Activated CD4-positive, alpha-beta T cell treated with anti-CD3 and anti-CD28 coated beads, Interleukin-2, amount 10 ng/mL, durations not matched to agents 7 days and 5 days (primary cell): ENCODE measurements around the gene B4GALT5. TPM values are rescaled to one million over a fixed set of nuclear protein-coding genes. Genes with fewer than 3 reads are reported as not detected.
A peak's percentile ranks its signal among the peaks of the same experiment; 100 is the strongest.
"Not testable (repeated sequence)": the region's sequence is repeated elsewhere in the genome, so short reads cannot be mapped to it uniquely, and the experiment has no call there.

Experiments
- CTCF ChIA-PET: fragments of 350-600 bp; sonication (Branson Sonifier 250); formaldehyde crosslinking; loops from one replicate; lab custom pipeline; 2021; ENCODE audit warnings: antibody characterized with exemption; lab: Charles Lee
- POLR2A ChIA-PET: fragments of 350-600 bp; sonication (Branson Sonifier 250); formaldehyde crosslinking; loops from one replicate; lab custom pipeline; 2021; ENCODE audit warnings: antibody characterized with exemption; lab: Charles Lee
- DNase-seq: peaks from one replicate; pipeline ENCODE4 v3.0.0-alpha.2; 2020
- H3K27ac Mint-ChIP-seq: one replicate; pipeline ENCODE4 v1.8.0; 2021; ENCODE audit warnings: mild to moderate bottlenecking, moderate library complexity, mixed read lengths
- H3K27me3 Mint-ChIP-seq: one replicate; pipeline ENCODE4 v1.8.0; 2021; ENCODE audit warnings: mixed read lengths
- H3K36me3 Mint-ChIP-seq: one replicate; pipeline ENCODE4 v1.8.0; 2021; ENCODE audit warnings: low read depth, mixed read lengths
- H3K4me1 Mint-ChIP-seq: one replicate; pipeline ENCODE4 v1.8.0; 2021; ENCODE audit warnings: mixed read lengths
- H3K4me3 Mint-ChIP-seq: one replicate; pipeline ENCODE4 v1.8.0; 2021; ENCODE audit warnings: mild to moderate bottlenecking, moderate library complexity, mixed read lengths
- H3K9me3 Mint-ChIP-seq: one replicate; pipeline ENCODE4 v1.8.0; 2021; ENCODE audit warnings: mixed read lengths
- total RNA-seq, 2 experiments: library from RNA; stranded (reverse); gene quantifications; one replicate each; pipeline ENCODE4 v1.2.3, GENCODE V29; 2021

The B4GALT5 gene
- total RNA-seq, 2 experiments from 2014 or later = 11.2 to 14.3 TPM

DNA sequence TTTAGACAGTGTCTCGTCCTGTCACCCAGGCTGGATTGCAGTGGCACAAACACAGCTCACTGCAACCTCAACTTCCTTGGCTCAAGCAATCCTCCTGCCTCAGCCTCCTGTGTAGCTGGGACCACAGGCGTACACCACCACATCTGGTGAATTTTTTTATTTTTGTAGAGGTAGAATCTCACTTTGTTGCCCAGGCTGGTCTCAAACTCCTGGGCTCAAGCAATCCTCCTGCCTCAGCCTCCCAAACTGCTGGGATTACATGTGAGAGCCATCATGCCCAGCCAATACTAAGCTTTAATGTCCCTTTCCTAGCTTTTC lies 44.8 kb downstream of the B4GALT5 start:
- H3K27me3 Mint-ChIP-seq, H3K36me3 Mint-ChIP-seq, POLR2A ChIA-PET, H3K9me3 Mint-ChIP-seq, DNase-seq: not testable (repeated sequence)
- CTCF ChIA-PET = interaction anchor here (0.6 to 1.8 kb wide), 7 partner anchors 10 to 127 kb away, joined by 3 to 8 read pairs (median 4); no protein-coding TSS in a partner anchor
- peak overlapping the region; percentile 60 for H3K4me3 Mint-ChIP-seq
- H3K27ac Mint-ChIP-seq = peak overlapping the region; percentile 89
- H3K4me1 Mint-ChIP-seq = peaks cover 54% of the 10 kb centered on the region

DNA sequence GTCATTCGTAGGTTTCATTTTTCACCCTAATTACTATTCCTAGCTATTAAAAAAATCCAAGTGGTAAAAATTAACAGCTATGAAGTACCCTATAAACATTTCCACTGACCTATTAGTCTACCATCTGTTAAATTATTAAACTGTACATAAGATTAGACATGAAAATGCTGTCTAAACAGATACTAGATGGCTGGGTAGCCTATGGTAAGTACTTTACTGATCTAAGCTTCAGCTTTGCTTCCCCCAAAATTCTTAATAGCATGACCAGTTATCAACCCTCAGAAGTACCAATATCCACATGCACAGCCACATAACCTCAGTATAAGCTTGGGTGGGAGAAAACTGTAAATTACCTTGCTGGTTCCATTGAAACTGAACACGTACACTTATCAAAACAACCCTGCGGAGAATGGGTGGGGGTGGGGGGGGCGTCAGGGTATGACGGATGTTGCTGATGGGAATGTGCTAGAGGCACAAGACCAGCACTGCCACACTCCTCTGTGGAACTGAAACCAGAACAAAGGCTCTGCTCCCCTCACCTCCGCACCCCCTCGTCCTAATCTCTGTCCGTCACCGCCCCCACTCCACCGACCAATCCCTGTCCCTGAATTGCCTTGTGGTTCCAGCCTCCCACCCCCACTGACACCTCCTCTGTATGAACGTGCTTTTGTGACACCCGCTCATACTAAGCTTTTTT lies 45.3 kb downstream of the B4GALT5 start:
- POLR2A ChIA-PET = no interaction called here
- Mint-ChIP-seq H3K4me3 (peak overlapping the region; percentile 7), H3K36me3 (peaks cover 6% of the 10 kb centered on the region), H3K4me1 (peaks cover 50% of the 10 kb centered on the region), H3K27me3 (no peaks in the 10 kb centered on the region), H3K27ac (peak overlapping the region; percentile 89), H3K9me3 (no peaks in the 10 kb centered on the region)
- CTCF ChIA-PET = interaction anchor here (0.6 to 1.8 kb wide), 7 partner anchors 9 to 127 kb away, joined by 3 to 6 read pairs (median 4); no protein-coding TSS in a partner anchor
- DNase-seq = peak; percentile 34

DNA sequence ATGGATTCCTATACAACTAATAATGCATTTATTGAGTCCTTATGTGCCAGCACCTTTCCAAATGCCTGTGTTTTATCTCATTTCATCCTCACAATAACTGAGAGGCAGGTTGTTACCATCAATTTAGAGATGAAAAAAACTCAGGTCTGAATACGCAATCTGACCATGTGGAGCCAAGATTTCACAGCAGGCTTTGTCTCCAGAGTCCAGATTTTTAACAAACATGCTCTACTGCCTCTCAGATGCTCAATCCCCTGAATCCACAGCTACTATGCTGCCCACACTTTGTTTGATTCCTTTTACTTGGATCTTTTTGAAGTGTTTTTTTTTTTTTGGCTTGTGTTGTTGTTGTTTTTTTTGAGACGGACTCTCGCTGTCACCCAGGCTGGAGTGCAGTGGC lies 46.8 kb downstream of the B4GALT5 start:
- Mint-ChIP-seq H3K9me3 (no peaks in the 10 kb centered on the region), H3K4me1 (peaks cover 53% of the 10 kb centered on the region), H3K27me3 (no peaks in the 10 kb centered on the region), H3K27ac (no peak overlapping the region), H3K36me3 (peaks cover 6% of the 10 kb centered on the region), H3K4me3 (no peak overlapping the region)
- ChIA-PET CTCF (no interaction called here), POLR2A (no interaction called here)
- DNase-seq = no peak

DNA sequence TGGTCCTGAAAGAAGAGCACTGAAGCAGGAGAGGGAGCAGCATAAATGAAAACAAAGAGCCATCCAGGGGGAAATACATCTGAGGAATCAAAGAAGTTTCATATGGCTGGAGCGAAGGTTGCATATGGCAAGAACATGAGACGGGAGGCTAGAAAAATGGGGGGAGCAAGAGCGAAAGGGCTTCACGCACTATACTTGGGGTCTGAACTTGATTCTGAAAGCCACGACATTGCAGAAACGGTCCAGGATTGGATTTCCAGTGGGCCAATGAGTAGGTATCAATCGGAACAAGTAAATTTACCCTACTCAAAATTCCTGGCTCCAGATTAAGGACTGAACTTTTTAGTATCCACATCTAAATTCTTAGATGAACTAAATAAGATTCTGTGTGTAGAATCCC lies 47.9 kb downstream of the B4GALT5 start:
- CTCF ChIA-PET = no interaction called here
- H3K4me1 Mint-ChIP-seq = peaks cover 54% of the 10 kb centered on the region
- POLR2A ChIA-PET = no interaction called here
- no peak for DNase-seq
- H3K9me3 Mint-ChIP-seq = no peaks in the 10 kb centered on the region
- no peak overlapping the region for H3K4me3 Mint-ChIP-seq
- H3K36me3 Mint-ChIP-seq = peaks cover 4% of the 10 kb centered on the region
- no peaks in the 10 kb centered on the region for H3K27me3 Mint-ChIP-seq
- H3K27ac Mint-ChIP-seq = no peak overlapping the region

DNA sequence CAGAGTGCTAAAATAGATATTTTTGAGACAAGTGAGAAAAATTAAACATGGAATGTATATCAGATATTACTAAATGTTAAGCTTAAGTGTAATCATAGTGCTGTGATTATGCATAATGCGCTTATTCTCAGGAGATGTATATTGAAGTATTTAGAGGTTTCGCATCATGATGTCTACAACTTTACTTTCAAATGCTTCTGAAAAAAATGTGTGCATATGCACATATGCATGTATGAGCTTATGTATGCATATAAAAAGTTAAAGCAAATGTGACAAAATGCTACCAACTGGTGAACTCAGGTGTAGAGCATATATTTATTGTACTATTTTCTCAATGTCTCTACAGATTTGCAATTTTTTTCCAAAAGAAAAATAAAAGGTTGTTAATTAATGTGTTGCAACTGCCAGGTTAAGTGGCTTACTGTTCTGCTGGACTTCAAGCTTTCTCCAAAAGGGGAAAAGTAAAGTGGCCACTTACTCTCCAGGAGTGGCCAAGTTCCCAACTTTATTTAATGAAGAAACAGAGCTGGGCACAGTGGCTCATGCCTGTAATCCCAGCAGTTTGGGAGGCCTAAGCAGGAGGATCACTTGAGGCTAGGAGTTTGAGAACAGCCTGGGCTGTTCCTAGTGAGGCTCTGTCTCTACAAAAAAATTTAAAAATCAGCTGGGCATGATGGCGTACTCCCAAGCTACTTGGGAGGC lies 48.9 kb downstream of the B4GALT5 start:
- peaks cover 4% of the 10 kb centered on the region for H3K36me3 Mint-ChIP-seq

DNA sequence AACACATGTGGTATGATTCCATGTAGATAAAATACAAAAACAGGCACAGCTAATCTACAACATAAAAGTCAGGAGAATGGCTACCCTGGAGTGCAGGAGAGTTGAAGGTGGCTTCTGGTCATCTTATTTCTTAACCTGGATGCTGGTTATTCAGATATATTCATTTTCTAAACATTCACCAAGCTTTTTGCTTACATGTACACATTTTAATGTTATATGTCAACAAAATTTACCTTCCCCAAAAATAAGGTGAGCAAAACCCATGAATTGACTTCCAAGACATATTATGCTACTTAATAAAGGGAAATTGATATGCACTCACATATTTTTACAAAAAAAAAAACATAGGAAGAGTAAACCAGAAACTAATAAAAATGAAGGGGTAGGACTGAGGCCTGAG lies 50.6 kb downstream of the B4GALT5 start:
- Mint-ChIP-seq H3K27ac (no peak overlapping the region), H3K27me3 (no peaks in the 10 kb centered on the region), H3K4me3 (no peak overlapping the region), H3K4me1 (peaks cover 27% of the 10 kb centered on the region), H3K36me3 (no peaks in the 10 kb centered on the region), H3K9me3 (no peaks in the 10 kb centered on the region)
- POLR2A ChIA-PET = no interaction called here
- DNase-seq = no peak
- CTCF ChIA-PET = interaction anchor here (0.6 kb wide), 1 partner anchor 184 kb away, joined by 3 read pairs; no protein-coding TSS in a partner anchor

More for the DNA sequence above, 48.9 kb downstream of the B4GALT5 start:
- no peak overlapping the region for H3K4me3 Mint-ChIP-seq
- H3K4me1 Mint-ChIP-seq = peaks cover 43% of the 10 kb centered on the region
- no peak overlapping the region for H3K27ac Mint-ChIP-seq
- no peaks in the 10 kb centered on the region for H3K9me3 Mint-ChIP-seq
- no peak for DNase-seq
- H3K27me3 Mint-ChIP-seq = no peaks in the 10 kb centered on the region
- ChIA-PET CTCF (no interaction called here), POLR2A (no interaction called here)

DNA sequence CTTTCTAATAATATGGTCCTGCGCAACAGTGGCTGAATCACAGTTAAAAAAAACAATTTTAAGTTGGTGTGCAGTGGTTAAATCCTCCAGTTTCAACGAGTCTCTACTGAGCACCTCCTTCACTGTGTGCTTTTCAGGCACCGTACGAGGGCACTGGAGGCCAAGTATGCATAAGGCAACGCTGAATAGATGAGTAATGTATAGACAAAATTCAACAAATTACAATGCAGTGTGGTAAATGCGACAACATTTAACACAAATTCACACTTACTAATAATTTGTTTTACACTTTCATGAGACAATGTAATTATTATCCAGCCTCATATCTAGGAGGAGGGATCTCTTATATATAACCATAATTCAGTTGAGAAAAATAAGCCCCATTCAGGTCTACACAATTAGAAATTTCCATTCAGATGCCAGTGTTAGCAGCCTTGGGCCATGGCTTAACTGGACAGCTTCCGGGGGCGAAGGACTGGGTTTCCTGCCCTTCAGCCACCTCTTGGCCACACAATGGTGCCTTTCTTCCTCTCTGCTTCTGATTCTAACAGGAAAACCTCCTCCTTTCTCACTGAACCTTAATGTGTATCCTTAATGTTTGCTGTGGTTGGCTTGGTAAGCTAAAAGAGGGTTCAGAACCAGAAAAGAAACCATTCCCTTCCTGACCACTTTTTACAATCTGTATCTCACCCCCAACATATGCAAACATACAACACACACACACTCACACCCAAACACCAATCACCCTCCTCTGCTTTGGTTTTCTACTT lies 51.9 kb downstream of the B4GALT5 start:
- peaks cover 29% of the 10 kb centered on the region for H3K4me1 Mint-ChIP-seq
- H3K27me3 Mint-ChIP-seq = no peaks in the 10 kb centered on the region
- H3K36me3 Mint-ChIP-seq = peaks cover 6% of the 10 kb centered on the region
- DNase-seq = no peak
- no peaks in the 10 kb centered on the region for H3K9me3 Mint-ChIP-seq
- POLR2A ChIA-PET = interaction anchor here (0.8 kb wide), 1 partner anchor 13 kb away, joined by 3 read pairs; no protein-coding TSS in a partner anchor
- CTCF ChIA-PET = interaction anchor here (0.5 kb wide), 1 partner anchor 343 kb away, joined by 3 read pairs; no protein-coding TSS in a partner anchor
- H3K27ac Mint-ChIP-seq = no peak overlapping the region
- H3K4me3 Mint-ChIP-seq = no peak overlapping the region

DNA sequence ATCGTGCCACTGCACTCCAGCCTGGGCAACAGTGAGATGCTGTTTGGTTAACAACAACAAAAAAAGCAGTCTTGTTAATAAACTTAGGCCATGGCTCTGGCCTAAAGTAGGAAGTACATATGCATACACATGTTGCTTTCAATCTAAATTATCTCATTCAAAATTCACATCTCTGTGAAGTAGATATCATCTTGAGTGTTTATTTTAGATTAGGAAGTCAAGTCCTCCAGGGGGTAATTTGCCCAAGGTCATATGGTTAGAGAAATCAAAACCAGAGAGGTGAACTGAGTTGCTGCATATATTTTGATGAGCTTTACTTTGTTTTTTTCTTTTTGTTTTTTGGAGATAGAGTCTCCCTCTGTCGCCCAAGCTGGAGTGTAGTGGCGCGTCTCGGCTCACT lies 52.8 kb downstream of the B4GALT5 start:
- POLR2A ChIA-PET = no interaction called here

DNA sequence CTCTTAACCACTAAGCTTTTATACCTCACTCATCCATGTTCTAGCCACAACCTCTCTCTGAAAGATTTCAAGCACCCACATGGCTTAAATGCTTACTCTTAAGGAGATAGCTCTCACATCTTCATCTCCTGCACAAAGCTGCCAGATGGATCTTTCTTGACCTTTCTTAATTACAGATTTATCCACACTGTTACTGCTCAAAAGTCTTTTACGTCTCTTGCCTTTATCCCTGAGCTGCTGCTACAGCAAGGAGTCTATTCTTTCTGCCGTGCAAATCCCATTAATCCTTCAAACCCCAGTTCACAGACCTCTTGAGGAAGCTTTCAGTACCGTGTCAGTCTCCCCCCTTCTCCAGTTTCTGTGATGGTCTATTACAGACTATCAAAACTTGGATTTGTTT lies 54.6 kb downstream of the B4GALT5 start:
- no peak overlapping the region for H3K4me3 Mint-ChIP-seq
- ChIA-PET CTCF (interaction anchor here (0.6 to 1.8 kb wide), 5 partner anchors 10 to 44 kb away, joined by 3 to 6 read pairs (median 3); no protein-coding TSS in a partner anchor), POLR2A (no interaction called here)
- no peaks in the 10 kb centered on the region for H3K27me3 Mint-ChIP-seq
- H3K9me3 Mint-ChIP-seq = no peaks in the 10 kb centered on the region
- peaks cover 30% of the 10 kb centered on the region for H3K4me1 Mint-ChIP-seq
- DNase-seq = no peak
- H3K36me3 Mint-ChIP-seq = peaks cover 22% of the 10 kb centered on the region
- no peak overlapping the region for H3K27ac Mint-ChIP-seq

More for the DNA sequence above, 52.8 kb downstream of the B4GALT5 start:
- H3K27ac Mint-ChIP-seq = no peak overlapping the region
- H3K4me3 Mint-ChIP-seq = no peak overlapping the region
- DNase-seq = no peak
- H3K4me1 Mint-ChIP-seq = peaks cover 32% of the 10 kb centered on the region
- no peaks in the 10 kb centered on the region for H3K27me3 Mint-ChIP-seq
- peaks cover 11% of the 10 kb centered on the region for H3K36me3 Mint-ChIP-seq
- H3K9me3 Mint-ChIP-seq = no peaks in the 10 kb centered on the region
- CTCF ChIA-PET = no interaction called here

DNA sequence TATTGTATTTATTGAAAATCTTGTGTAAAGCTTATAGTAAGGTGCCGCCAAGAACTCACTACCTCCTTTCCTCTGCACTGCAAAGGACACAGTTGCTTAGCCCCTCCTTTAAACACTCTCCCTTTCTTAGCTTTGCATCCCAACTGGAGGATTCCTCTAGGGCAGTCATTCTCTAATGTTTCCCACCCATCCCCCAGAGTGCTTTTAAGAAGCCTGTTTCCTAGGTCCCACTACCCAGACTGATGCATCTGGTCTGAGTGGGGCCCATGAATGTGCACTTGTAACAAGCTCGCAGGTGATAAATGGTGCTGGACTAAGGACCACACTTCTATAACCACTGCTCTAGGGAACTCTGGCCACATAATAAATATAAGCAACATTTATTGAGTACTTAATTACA lies 55.2 kb downstream of the B4GALT5 start:
- ChIA-PET CTCF (interaction anchor here (0.8 to 1.8 kb wide), 5 partner anchors 9 to 45 kb away, joined by 3 to 6 read pairs (median 3); no protein-coding TSS in a partner anchor), POLR2A (no interaction called here)
- Mint-ChIP-seq H3K27me3 (no peaks in the 10 kb centered on the region), H3K27ac (no peak overlapping the region), H3K9me3 (no peaks in the 10 kb centered on the region), H3K4me3 (no peak overlapping the region), H3K4me1 (peaks cover 30% of the 10 kb centered on the region), H3K36me3 (peaks cover 26% of the 10 kb centered on the region)
- DNase-seq = no peak

DNA sequence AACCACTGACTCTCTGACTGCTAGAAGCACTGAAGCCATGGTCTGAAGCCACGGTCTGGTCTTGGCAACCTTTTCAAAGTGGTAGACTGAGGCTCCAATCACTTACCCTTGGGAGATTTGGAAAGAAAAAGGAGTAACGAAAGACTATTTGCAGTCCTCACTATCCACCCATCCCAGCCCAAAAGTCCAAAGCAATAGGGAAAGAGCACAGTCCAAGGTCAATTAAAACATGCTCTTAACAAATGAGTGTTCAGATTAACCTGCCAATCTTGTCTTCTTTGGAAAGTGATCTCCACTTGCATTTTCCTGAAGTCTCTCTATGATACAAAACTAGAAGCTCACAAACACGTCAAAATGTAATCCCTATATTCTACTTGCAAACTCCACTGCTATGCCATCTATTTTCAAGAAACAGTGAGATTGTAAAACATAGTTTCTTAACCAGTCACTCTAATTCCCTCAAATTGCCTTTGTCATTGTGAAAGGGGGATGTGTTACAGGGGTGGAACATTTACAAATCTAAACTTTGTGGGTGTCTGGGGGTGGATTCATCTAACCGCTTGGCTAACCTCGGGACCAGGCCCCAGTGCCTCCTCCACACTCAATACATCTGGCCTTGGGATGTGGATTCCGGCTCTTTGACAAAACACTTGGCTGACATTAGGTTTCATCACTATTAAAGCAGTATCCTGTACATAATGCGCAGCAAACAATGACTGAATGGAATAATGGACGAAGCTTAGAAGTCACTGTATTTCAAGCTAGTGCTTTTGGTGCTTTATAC lies 56.4 kb downstream of the B4GALT5 start:
- Mint-ChIP-seq H3K4me3 (no peak overlapping the region), H3K36me3 (peaks cover 28% of the 10 kb centered on the region), H3K9me3 (no peaks in the 10 kb centered on the region), H3K27me3 (no peaks in the 10 kb centered on the region), H3K27ac (no peak overlapping the region), H3K4me1 (peaks cover 22% of the 10 kb centered on the region)
- POLR2A ChIA-PET = no interaction called here
- CTCF ChIA-PET = interaction anchor here (1.0 to 1.5 kb wide), 5 partner anchors 11 to 97 kb away, joined by 3 to 5 read pairs (median 3); no protein-coding TSS in a partner anchor
- DNase-seq = no peak

DNA sequence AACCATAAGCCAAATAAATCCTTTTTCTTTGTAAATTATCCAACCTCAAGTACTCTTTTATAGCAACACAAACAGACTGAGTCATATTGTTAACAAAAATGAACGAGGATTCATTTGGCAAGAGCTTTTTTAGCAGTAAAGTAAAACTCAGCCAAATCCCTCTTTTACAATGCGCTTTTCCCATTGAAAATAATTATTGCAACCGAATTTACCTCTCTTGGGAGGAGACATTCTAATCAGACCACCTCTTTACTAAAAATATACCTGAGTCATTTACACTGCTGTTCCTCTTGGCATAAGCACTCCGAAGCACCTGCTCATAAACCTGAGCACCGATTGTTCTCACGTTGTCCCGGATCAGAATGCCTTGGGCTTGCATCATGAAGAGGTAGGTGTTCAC lies 57.4 kb downstream of the B4GALT5 start:
- Mint-ChIP-seq H3K4me1 (peaks cover 12% of the 10 kb centered on the region), H3K27ac (no peak overlapping the region), H3K27me3 (no peaks in the 10 kb centered on the region), H3K4me3 (no peak overlapping the region), H3K36me3 (peaks cover 30% of the 10 kb centered on the region), H3K9me3 (no peaks in the 10 kb centered on the region)
- POLR2A ChIA-PET = no interaction called here
- CTCF ChIA-PET = interaction anchor here (1.3 to 1.5 kb wide), 2 partner anchors 10 to 18 kb away, joined by 4 to 5 read pairs; no protein-coding TSS in a partner anchor
- no peak for DNase-seq
